ENCODE results near the gene FRMD4A.
"Not testable (repeated sequence)": the region's sequence is repeated elsewhere in the genome, so short reads cannot be mapped to it uniquely, and the experiment has no call there.

FRMD4A gene

GRCh38 chr10:14086596-14086995, 244.1 kb downstream of the FRMD4A start:
- DNase-seq: no peak

- DNase-seq: no peak
Measured at GRCh38 chr10:14084875-14085274, 245.8 kb downstream of the FRMD4A start.

GRCh38 chr10:14080795-14081194, 249.9 kb downstream of the FRMD4A start:
- DNase-seq: no peak

GRCh38 chr10:14077430-14077829, 253.3 kb downstream of the FRMD4A start:
- no peak for DNase-seq

GRCh38 chr10:14074062-14074884, 256.5 kb downstream of the FRMD4A start:
- no peak for DNase-seq

- no peak for DNase-seq
Measured at GRCh38 chr10:14072541-14072940, 258.2 kb downstream of the FRMD4A start.

- DNase-seq: no peak
Measured at GRCh38 chr10:14071956-14072355, 258.8 kb downstream of the FRMD4A start.

- no peak for DNase-seq
Measured at GRCh38 chr10:14068601-14069250, 262.0 kb downstream of the FRMD4A start.

GRCh38 chr10:14067638-14068037, 263.1 kb downstream of the FRMD4A start:
- not testable (repeated sequence) for DNase-seq

GRCh38 chr10:14066106-14066505, 264.6 kb downstream of the FRMD4A start:
- DNase-seq: no peak

GRCh38 chr10:14063531-14064285, 267.0 kb downstream of the FRMD4A start:
- DNase-seq: no peak

- peak in 1 of 2 donors; percentile 17 for DNase-seq
Measured at GRCh38 chr10:14062528-14063260, 268.0 kb downstream of the FRMD4A start.

GRCh38 chr10:14060320-14061070, 270.2 kb downstream of the FRMD4A start:
- DNase-seq: no peak

GRCh38 chr10:14056610-14057332, 274.0 kb downstream of the FRMD4A start:
- DNase-seq: no peak

GRCh38 chr10:14052931-14053330, 277.8 kb downstream of the FRMD4A start:
- DNase-seq: no peak

GRCh38 chr10:14050598-14050997, 280.1 kb downstream of the FRMD4A start:
- DNase-seq: no peak

- no peak for DNase-seq
Measured at GRCh38 chr10:14048930-14049613, 281.7 kb downstream of the FRMD4A start.

GRCh38 chr10:14047431-14047830, 283.3 kb downstream of the FRMD4A start:
- DNase-seq: no peak

GRCh38 chr10:14042051-14042450, 288.7 kb downstream of the FRMD4A start:
- not testable (repeated sequence) for DNase-seq

GRCh38 chr10:14040787-14041631, 289.7 kb downstream of the FRMD4A start:
- peak; percentile 87 to 93 for DNase-seq
